ENCODE results near the gene EEPD1.
A peak's percentile ranks its signal among the peaks of the same experiment; 100 is the strongest.

EEPD1 gene

DNA sequence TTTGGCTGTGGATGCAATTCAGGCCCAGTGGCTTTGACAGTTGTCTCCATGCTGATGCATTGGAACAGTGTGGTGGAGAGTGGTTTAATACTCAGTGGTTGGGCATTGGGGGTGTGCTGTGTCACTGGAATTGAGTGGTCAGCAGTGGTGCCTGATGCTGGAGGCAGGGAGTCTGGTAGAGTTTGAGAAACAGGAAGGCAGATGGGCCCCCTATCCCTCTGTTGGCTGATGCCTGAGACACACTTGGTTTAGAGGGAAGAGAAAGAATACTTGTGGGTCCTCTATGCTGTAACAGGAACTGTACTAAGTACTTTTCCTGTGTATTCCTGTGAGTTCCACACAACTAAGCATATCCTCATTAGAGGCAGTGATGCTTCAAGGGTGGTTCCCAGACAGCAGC, 55.4 kb downstream of the EEPD1 start:
- DNase-seq (ENCODE audit: insufficient read length, low spot score) (no peak), FAIRE-seq (peak; percentile 16)
- TF ChIP-seq POLR2A (IDR thresholded peaks at IDR 0.05; ENCODE audit: low read depth, low read length) (no peak), TAF1 (IDR thresholded peaks at IDR 0.05; ENCODE audit: low read depth, low read length) (no peak), POLR2AphosphoS5 (IDR thresholded peaks at IDR 0.05; ENCODE audit: low read depth, low read length) (no peak), SPI1 (IDR thresholded peaks at IDR 0.05; ENCODE audit: low read depth, low read length) (no peak), PAX5 (IDR thresholded peaks at IDR 0.05; ENCODE audit: insufficient read depth, low read length, severe bottlenecking) (no peak), POU2F2 (IDR thresholded peaks at IDR 0.05; ENCODE audit: low read depth, low read length) (no peak)

DNA sequence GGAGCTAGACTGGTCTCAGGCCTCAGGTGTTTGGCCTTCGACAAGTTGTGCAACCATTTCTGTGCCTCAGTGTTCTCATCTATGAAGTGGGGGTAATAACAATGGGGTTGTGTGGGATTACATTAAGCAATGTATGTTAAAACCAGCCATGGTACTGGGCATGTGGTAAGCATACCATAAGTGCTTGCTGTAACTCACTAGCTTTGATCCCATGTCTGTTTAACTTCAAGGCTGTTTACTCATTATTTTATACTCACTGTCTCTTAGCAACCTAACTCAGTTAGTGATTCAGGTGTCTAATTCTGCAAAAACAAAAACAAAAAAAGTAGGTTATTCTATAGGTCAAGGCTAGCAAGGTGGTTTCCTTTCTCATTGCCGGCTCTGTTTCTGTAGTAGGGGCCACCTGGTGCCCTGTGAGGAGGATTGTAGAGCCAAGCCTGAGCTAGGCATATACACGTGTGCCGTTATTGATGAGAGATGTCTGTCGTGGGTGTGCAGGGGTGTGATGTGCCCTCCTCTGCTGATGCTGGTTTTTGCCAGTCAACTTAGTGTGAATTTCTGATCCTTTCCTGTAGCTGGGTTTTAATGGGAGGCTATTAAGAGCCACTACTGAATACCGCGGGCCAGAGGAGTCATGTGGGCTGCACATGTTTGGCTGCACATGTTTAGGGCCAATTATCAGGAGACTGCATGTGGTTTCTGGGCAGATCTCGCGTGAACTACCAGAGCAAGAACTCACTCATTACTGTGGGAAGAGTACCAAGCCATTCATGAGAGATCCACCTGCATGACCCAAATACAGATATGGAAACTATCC, 56.2 kb downstream of the EEPD1 start:
- no peak for TF ChIP-seq POLR2AphosphoS5 (IDR thresholded peaks at IDR 0.05; ENCODE audit: low read depth, low read length)
- TF ChIP-seq SPI1 (IDR thresholded peaks at IDR 0.05; ENCODE audit: low read depth, low read length) = no peak
- no peak for TF ChIP-seq TAF1 (IDR thresholded peaks at IDR 0.05; ENCODE audit: low read depth, low read length)
- no peak for TF ChIP-seq POU2F2 (IDR thresholded peaks at IDR 0.05; ENCODE audit: low read depth, low read length)
- TF ChIP-seq PAX5 (IDR thresholded peaks at IDR 0.05; ENCODE audit: insufficient read depth, low read length, severe bottlenecking) = no peak
- TF ChIP-seq POLR2A (IDR thresholded peaks at IDR 0.05; ENCODE audit: low read depth, low read length) = no peak
- FAIRE-seq (no peak), DNase-seq (ENCODE audit: insufficient read length, low spot score) (no peak)

DNA sequence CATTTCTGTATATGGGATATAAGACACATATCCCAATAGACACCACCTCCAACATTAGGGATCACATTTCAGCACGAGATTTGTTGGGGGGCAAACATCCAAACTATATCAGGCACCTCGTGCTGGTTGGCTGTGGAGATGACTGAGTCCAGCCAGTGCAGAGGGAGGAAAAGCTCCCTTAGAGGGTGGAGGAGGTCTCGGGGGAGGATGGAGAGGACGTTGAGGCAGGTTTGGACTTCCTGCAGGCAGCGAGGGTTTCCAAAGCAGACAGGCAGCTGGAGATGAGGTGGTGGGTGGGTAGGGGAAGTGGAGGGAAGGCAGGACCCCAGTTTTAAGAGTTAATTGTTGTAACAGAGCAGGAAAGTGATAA, 56.7 kb downstream of the EEPD1 start:
- no peak for DNase-seq (ENCODE audit: insufficient read length, low spot score)
- FAIRE-seq = no peak
- no peak for TF ChIP-seq POU2F2 (IDR thresholded peaks at IDR 0.05; ENCODE audit: low read depth, low read length)
- no peak for TF ChIP-seq SPI1 (IDR thresholded peaks at IDR 0.05; ENCODE audit: low read depth, low read length)
- TF ChIP-seq POLR2A (IDR thresholded peaks at IDR 0.05; ENCODE audit: low read depth, low read length) = no peak
- no peak for TF ChIP-seq TAF1 (IDR thresholded peaks at IDR 0.05; ENCODE audit: low read depth, low read length)
- TF ChIP-seq POLR2AphosphoS5 (IDR thresholded peaks at IDR 0.05; ENCODE audit: low read depth, low read length) = no peak
- TF ChIP-seq PAX5 (IDR thresholded peaks at IDR 0.05; ENCODE audit: insufficient read depth, low read length, severe bottlenecking) = no peak

DNA sequence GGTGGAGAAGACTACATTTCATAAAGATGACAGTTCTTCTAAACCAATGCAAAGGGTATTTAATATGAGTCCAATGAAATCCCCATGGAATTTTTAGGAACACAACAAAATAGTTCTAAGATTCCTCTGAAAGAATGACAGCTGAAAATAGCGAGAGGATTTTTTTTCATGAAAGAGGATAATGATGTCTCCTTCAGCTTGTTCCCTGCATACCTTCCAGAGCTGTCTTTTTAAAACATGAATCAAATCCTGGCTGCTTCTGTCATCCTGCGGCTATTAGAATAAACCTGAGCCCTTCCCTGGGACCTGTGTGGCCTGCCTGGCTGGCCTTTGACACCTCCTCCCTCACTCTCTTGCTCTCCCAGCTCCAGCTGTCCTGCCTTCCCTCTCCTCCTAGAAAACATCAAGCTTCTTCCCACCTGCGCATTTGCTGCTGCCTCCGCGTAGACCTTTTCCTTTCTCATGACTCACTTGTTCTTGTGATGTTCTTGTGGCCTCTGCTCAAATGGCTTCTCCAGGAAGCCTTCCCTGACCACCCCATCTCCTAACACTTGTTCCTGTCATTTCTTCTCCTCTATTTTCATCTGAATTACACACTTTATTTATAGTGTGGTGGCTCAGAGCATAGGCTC, 57.4 kb downstream of the EEPD1 start:
- TF ChIP-seq SPI1 (IDR thresholded peaks at IDR 0.05; ENCODE audit: low read depth, low read length) (no peak), POLR2AphosphoS5 (IDR thresholded peaks at IDR 0.05; ENCODE audit: low read depth, low read length) (no peak), POU2F2 (IDR thresholded peaks at IDR 0.05; ENCODE audit: low read depth, low read length) (no peak), PAX5 (IDR thresholded peaks at IDR 0.05; ENCODE audit: insufficient read depth, low read length, severe bottlenecking) (no peak), TAF1 (IDR thresholded peaks at IDR 0.05; ENCODE audit: low read depth, low read length) (no peak), POLR2A (IDR thresholded peaks at IDR 0.05; ENCODE audit: low read depth, low read length) (no peak)
- FAIRE-seq = no peak
- DNase-seq (ENCODE audit: insufficient read length, low spot score) = no peak

DNA sequence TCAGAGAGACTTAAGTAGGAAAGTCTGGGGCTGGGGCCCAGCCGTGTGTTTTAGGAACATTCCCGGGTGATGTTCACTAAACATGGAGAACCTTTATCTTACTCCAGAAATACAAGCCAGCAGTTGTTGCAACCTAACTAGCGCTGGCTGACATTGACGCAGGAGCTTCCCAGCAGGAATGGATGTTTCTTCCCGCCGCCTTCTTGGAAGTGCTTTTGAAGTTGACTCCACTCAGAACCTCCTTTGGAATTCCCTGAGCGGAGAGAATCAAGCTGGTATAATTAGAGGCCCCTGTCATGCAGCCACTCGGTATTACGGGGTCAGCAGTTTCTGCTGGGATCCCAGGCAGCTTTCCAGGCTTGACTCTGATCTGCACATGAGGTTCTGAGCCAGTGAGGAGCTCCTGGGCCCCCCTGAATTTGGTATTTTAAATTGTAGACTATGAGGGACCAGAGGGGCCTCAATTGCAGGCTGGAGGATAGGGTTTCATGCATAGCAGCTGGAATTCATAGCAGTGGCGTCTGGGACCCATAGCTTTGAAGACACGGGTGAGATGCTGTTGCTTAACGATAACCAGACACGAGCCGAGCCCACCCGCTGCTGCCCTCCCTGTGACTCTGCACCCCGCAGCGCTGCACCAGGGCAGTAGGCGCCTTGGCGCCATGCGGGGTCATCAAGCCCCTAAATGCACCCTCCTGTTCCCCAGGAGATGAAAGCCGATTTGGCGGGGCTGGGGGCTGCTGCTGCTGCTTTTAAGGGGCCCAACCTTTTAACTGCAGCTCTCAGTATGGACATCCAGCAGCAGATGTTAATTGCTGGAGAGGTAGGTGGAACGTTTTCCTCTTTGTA, 61.8 kb downstream of the EEPD1 start:
- TF ChIP-seq POLR2AphosphoS5 (IDR thresholded peaks at IDR 0.05; ENCODE audit: low read depth, low read length) (no peak), POLR2A (IDR thresholded peaks at IDR 0.05; ENCODE audit: low read depth, low read length) (no peak), SPI1 (IDR thresholded peaks at IDR 0.05; ENCODE audit: low read depth, low read length) (no peak), TAF1 (IDR thresholded peaks at IDR 0.05; ENCODE audit: low read depth, low read length) (no peak), PAX5 (IDR thresholded peaks at IDR 0.05; ENCODE audit: insufficient read depth, low read length, severe bottlenecking) (no peak), POU2F2 (IDR thresholded peaks at IDR 0.05; ENCODE audit: low read depth, low read length) (no peak)
- no peak for FAIRE-seq
- DNase-seq (ENCODE audit: insufficient read length, low spot score) = no peak

DNA sequence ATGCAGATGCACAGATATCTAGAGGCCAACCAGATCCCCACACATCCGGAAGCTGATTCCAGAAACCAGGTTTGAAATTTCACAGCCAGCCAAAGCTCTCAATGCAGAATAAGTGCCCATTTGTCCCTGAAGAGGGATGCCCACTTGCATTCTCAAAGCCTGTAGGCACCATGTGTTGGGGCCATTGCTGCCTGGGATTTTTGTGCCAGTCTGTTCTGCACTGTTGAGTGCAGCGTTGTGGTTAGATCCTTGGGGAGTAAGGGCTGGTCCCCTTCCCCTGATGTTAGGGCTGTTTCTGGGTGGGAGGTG, 62.4 kb downstream of the EEPD1 start:
- FAIRE-seq (no peak), DNase-seq (ENCODE audit: insufficient read length, low spot score) (no peak)
- TF ChIP-seq PAX5 (IDR thresholded peaks at IDR 0.05; ENCODE audit: insufficient read depth, low read length, severe bottlenecking) (no peak), POLR2AphosphoS5 (IDR thresholded peaks at IDR 0.05; ENCODE audit: low read depth, low read length) (no peak), TAF1 (IDR thresholded peaks at IDR 0.05; ENCODE audit: low read depth, low read length) (no peak), POLR2A (IDR thresholded peaks at IDR 0.05; ENCODE audit: low read depth, low read length) (no peak), SPI1 (IDR thresholded peaks at IDR 0.05; ENCODE audit: low read depth, low read length) (no peak), POU2F2 (IDR thresholded peaks at IDR 0.05; ENCODE audit: low read depth, low read length) (no peak)

DNA sequence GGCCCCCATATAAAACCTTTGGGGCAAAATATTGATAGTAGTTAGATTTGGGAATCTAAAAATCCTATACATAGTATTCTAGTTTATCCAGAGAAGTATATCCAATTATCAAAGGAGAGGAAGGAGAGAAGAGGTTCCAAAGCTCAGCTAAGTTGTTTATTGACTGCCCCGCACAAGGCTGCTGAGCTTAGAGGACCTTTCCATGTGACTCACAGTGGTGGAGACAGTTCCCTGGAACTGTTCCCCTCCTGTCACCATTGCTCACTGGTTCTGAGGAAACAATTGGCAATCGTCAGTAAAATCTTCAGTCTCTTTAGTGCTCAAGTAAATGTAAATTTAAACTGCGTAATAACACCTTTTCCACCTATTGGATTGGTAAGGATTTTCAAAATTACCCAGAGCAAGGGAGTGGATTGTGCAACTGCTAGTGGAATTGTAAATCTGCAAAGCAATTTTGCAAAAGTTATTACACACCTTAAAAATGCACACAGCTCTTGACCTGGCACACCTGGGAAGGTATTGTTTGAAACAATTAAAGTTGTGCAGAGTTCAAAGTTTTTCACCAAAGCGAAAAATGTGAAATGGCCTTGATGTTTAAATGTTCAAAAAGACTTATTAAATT, 63.1 kb downstream of the EEPD1 start:
- DNase-seq (ENCODE audit: insufficient read length, low spot score) (no peak), FAIRE-seq (no peak)
- TF ChIP-seq SPI1 (IDR thresholded peaks at IDR 0.05; ENCODE audit: low read depth, low read length) (no peak), POLR2AphosphoS5 (IDR thresholded peaks at IDR 0.05; ENCODE audit: low read depth, low read length) (no peak), POU2F2 (IDR thresholded peaks at IDR 0.05; ENCODE audit: low read depth, low read length) (no peak), POLR2A (IDR thresholded peaks at IDR 0.05; ENCODE audit: low read depth, low read length) (no peak), PAX5 (IDR thresholded peaks at IDR 0.05; ENCODE audit: insufficient read depth, low read length, severe bottlenecking) (no peak), TAF1 (IDR thresholded peaks at IDR 0.05; ENCODE audit: low read depth, low read length) (no peak)

DNA sequence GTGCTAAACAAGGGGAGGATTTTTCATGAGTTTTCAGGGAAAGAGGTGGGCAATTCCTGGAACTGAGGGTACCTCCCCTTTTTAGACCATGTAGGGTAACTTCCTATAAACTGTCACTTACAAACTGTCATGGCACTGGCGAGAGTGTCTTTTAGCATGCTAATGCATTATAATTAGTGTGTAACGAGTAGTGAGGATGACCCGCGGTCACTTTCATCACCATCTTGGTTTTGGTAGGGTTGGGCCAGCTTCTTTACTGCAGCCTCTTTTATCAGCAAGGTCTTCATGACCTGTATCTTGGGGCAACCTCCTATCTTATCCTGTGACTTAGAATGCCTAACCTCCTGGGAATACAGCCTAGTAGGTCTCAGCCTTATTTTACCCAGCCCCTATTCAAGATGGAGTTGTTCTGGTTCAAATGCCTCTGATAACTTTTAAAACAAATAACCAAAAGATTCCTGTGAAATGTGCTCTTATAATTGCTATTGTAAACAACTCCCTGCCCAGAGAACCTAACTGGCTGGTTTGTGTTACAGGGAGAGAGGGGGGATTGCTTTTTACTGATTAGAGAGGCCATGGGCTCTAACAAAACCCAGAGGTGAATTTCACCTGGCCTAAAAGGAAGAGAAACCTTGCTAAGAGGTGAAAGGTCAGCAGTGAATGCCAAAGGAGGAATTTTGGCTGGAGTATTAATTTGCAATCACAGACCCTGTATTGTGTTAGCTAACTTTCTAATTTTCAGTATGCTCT, 64.3 kb downstream of the EEPD1 start:
- DNase-seq (ENCODE audit: insufficient read length, low spot score) (no peak), FAIRE-seq (no peak)
- TF ChIP-seq POLR2AphosphoS5 (IDR thresholded peaks at IDR 0.05; ENCODE audit: low read depth, low read length) (no peak), POLR2A (IDR thresholded peaks at IDR 0.05; ENCODE audit: low read depth, low read length) (no peak), PAX5 (IDR thresholded peaks at IDR 0.05; ENCODE audit: insufficient read depth, low read length, severe bottlenecking) (no peak), TAF1 (IDR thresholded peaks at IDR 0.05; ENCODE audit: low read depth, low read length) (no peak)
